Lower leg skin (tissue), 3 donors: ENCODE data around the gene VEGFD.

Experiments
- POLR2A ChIP-seq, 2 donors: fragments of 450-650 bp; IDR thresholded peaks; one replicate each; pipeline ENCODE4 v1.6.1; 2016 to 2017; ENCODE audit warnings: antibody characterized with exemption in 2 of 2, mild to moderate bottlenecking in 1 of 2, moderate library complexity in 1 of 2
- TF ChIP-seq, protein P1 (sequence below), 3 donors: fragments of 450-650 bp; IDR thresholded peaks; one replicate each; pipeline ENCODE4 v1.5.1; 2016; ENCODE audit warnings: antibody characterized with exemption in 3 of 3, mild to moderate bottlenecking in 3 of 3, moderate library complexity in 2 of 3

DNA sequence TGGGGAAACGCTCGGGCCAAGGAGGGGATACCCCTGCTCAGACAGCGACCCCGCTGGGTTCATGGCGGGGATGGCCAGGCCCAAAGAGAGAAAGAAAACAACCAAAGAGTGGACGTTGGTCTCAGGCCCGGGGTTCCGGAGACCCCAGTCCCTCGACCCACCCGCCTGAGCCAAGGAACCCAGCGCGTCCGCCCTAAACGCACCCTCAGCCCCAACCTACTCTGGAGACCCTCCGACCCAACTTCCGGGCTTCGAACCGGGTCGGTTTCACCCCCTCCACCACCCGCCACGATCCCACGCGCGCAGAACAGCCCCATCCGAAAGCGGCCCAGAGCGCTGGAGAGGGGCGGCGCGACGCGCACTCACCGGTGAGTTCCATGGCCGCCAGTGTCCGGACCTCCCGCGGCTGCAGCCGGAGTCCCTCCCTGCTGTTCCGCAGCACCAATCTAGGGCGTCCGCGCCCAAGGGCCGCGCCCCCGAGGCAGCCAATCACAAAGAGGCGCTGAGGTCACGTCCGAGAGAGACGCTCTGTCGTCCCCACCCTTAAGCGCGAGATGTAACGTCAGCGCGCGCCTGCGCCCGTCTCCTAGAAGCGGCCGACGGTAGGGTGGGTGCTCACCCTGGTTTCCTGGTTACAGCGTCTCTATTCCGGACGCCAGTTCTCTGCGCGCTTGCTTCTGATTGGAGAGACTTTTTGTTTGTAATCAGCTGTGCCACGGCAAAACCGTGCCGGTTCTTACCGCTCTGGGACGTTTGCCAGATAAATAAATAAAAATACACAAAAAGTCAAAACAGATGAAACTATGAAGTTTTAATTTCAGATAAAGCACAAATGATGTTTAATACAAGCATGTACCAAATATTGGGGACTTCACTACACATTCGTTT lies 48.8 kb downstream of the VEGFD start, which contains the start of gene PIGA:
- TF ChIP-seq, protein P1, sequence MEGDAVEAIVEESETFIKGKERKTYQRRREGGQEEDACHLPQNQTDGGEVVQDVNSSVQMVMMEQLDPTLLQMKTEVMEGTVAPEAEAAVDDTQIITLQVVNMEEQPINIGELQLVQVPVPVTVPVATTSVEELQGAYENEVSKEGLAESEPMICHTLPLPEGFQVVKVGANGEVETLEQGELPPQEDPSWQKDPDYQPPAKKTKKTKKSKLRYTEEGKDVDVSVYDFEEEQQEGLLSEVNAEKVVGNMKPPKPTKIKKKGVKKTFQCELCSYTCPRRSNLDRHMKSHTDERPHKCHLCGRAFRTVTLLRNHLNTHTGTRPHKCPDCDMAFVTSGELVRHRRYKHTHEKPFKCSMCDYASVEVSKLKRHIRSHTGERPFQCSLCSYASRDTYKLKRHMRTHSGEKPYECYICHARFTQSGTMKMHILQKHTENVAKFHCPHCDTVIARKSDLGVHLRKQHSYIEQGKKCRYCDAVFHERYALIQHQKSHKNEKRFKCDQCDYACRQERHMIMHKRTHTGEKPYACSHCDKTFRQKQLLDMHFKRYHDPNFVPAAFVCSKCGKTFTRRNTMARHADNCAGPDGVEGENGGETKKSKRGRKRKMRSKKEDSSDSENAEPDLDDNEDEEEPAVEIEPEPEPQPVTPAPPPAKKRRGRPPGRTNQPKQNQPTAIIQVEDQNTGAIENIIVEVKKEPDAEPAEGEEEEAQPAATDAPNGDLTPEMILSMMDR (IDR thresholded peaks at IDR 0.05), result no peak
- no peak for TF ChIP-seq POLR2A (IDR thresholded peaks at IDR 0.05)
